Measurements from ENCODE around the gene GPR17. TPM values are rescaled to one million over a fixed set of nuclear protein-coding genes. Genes with fewer than 3 reads are reported as not detected.

Gene GPR17
- total RNA-seq, 1 donor from 2014 or later, result 6.4 TPM

GRCh38 chr2:127636248-127637235 is 9.4 kb upstream of the GPR17 start:
- Mint-ChIP-seq H3K4me1 (peaks cover 13% of the 10 kb centered on the region), H3K27me3 (ENCODE audit: low read depth) (no peaks in the 10 kb centered on the region), H3K9me3 (no peaks in the 10 kb centered on the region), H3K36me3 (ENCODE audit: low read depth) (no peaks in the 10 kb centered on the region), H3K4me3 (no peak overlapping the region), H3K27ac (ENCODE audit: unreplicated experiment) (peak overlapping the region; percentile 35)
- no peak for TF ChIP-seq CTCF (conservative IDR thresholded peaks at IDR 0.05)
- DNase-seq (ENCODE audit: low read depth, low spot score), result no peak

- no peaks in the 10 kb centered on the region for H3K9me3 Mint-ChIP-seq
- TF ChIP-seq CTCF (conservative IDR thresholded peaks at IDR 0.05), result no peak
- DNase-seq (ENCODE audit: low read depth, low spot score), result no peak
Observed at GRCh38 chr2:127637236-127637630, 8.7 kb upstream of the GPR17 start.

GRCh38 chr2:127637725-127638252 is 8.2 kb upstream of the GPR17 start:
- no peaks in the 10 kb centered on the region for H3K36me3 Mint-ChIP-seq (ENCODE audit: low read depth)
- no peak overlapping the region for H3K4me3 Mint-ChIP-seq
- H3K27me3 Mint-ChIP-seq (ENCODE audit: low read depth), result no peaks in the 10 kb centered on the region
- H3K9me3 Mint-ChIP-seq, result no peaks in the 10 kb centered on the region
- TF ChIP-seq CTCF (conservative IDR thresholded peaks at IDR 0.05), result no peak
- peaks cover 13% of the 10 kb centered on the region for H3K4me1 Mint-ChIP-seq
- H3K27ac Mint-ChIP-seq (ENCODE audit: unreplicated experiment), result peak overlapping the region; percentile 19
- no peak for DNase-seq (ENCODE audit: low read depth, low spot score)

More at GRCh38 chr2:127637236-127637630, 8.7 kb upstream of the GPR17 start:
- Mint-ChIP-seq H3K4me3 (no peak overlapping the region), H3K4me1 (peaks cover 13% of the 10 kb centered on the region), H3K27ac (ENCODE audit: unreplicated experiment) (no peak overlapping the region), H3K36me3 (ENCODE audit: low read depth) (no peaks in the 10 kb centered on the region), H3K27me3 (ENCODE audit: low read depth) (no peaks in the 10 kb centered on the region)

- no peak for DNase-seq (ENCODE audit: low read depth, low spot score)
- Mint-ChIP-seq H3K36me3 (ENCODE audit: low read depth) (no peaks in the 10 kb centered on the region), H3K4me3 (no peak overlapping the region), H3K4me1 (peaks cover 18% of the 10 kb centered on the region), H3K9me3 (no peaks in the 10 kb centered on the region), H3K27me3 (ENCODE audit: low read depth) (no peaks in the 10 kb centered on the region), H3K27ac (ENCODE audit: unreplicated experiment) (peak overlapping the region; percentile 57)
- TF ChIP-seq CTCF (conservative IDR thresholded peaks at IDR 0.05), result no peak
Observed at GRCh38 chr2:127638361-127639110, 7.4 kb upstream of the GPR17 start.

GRCh38 chr2:127639111-127639474 is 6.9 kb upstream of the GPR17 start:
- no peaks in the 10 kb centered on the region for H3K9me3 Mint-ChIP-seq
- no peaks in the 10 kb centered on the region for H3K27me3 Mint-ChIP-seq (ENCODE audit: low read depth)
- no peak overlapping the region for H3K4me3 Mint-ChIP-seq
- H3K27ac Mint-ChIP-seq (ENCODE audit: unreplicated experiment), result peak overlapping the region; percentile 35
- DNase-seq (ENCODE audit: low read depth, low spot score), result no peak
- no peak for TF ChIP-seq CTCF (conservative IDR thresholded peaks at IDR 0.05)
- H3K36me3 Mint-ChIP-seq (ENCODE audit: low read depth), result no peaks in the 10 kb centered on the region
- peaks cover 19% of the 10 kb centered on the region for H3K4me1 Mint-ChIP-seq
